ENCODE data around the gene AGAP2.

- TF ChIP-seq POLR2A (conservative IDR thresholded peaks at IDR 0.05) (no peak), ZC3H4 (CRISPR knock-in tag; IDR thresholded peaks at IDR 0.05; ENCODE audit: borderline replicate concordance) (no peak), ZNF24 (IDR thresholded peaks at IDR 0.05) (no peak)
- TF ChIP-seq, protein P1, sequence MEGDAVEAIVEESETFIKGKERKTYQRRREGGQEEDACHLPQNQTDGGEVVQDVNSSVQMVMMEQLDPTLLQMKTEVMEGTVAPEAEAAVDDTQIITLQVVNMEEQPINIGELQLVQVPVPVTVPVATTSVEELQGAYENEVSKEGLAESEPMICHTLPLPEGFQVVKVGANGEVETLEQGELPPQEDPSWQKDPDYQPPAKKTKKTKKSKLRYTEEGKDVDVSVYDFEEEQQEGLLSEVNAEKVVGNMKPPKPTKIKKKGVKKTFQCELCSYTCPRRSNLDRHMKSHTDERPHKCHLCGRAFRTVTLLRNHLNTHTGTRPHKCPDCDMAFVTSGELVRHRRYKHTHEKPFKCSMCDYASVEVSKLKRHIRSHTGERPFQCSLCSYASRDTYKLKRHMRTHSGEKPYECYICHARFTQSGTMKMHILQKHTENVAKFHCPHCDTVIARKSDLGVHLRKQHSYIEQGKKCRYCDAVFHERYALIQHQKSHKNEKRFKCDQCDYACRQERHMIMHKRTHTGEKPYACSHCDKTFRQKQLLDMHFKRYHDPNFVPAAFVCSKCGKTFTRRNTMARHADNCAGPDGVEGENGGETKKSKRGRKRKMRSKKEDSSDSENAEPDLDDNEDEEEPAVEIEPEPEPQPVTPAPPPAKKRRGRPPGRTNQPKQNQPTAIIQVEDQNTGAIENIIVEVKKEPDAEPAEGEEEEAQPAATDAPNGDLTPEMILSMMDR (IDR thresholded peaks at IDR 0.05 in 2 of 3, conservative IDR thresholded peaks at IDR 0.05 in 1 of 3; ENCODE audit: insufficient read depth in 2 of 3, low read depth in 1 of 3, low read length in 3 of 3): no peak
Measured at GRCh38 chr12:57783861-57784260, 45.3 kb upstream of the AGAP2 start.
